Kidney epithelial cell (primary cell): ENCODE measurements around the gene RGL3. TPM values are rescaled to one million over a fixed set of nuclear protein-coding genes. Genes with fewer than 3 reads are reported as not detected.
"Not testable (repeated sequence)": the region's sequence is repeated elsewhere in the genome, so short reads cannot be mapped to it uniquely, and the experiment has no call there.

Source experiments
- DNase-seq: peaks from one replicate; pipeline ENCODE4 v3.0.0-alpha.2; 2010; ENCODE audit warnings: low read depth
- H3K27me3 ChIP-seq: 2 replicates; pipeline ENCODE4 v1.6.0; 2011; ENCODE audit warnings: low read length; ENCODE audit not compliant: control insufficient read depth, insufficient read depth
- H3K36me3 ChIP-seq: 2 replicates; pipeline ENCODE4 v1.5.1; 2011; ENCODE audit warnings: low read length; ENCODE audit not compliant: control insufficient read depth, insufficient read depth
- H3K4me3 ChIP-seq: 2 replicates; pipeline ENCODE4 v1.5.1; 2011; ENCODE audit warnings: low read depth, mild to moderate bottlenecking, control low read depth, low read length
- total RNA-seq: library from RNA; depleted of rRNA; stranded (reverse); fragments of >200 nt; gene quantifications from 2 replicates; pipeline ENCODE4 v1.2.3, GENCODE V29; 2015
- TF ChIP-seq, protein P1 (sequence below): IDR thresholded peaks from 2 replicates; pipeline ENCODE4 v1.5.1; 2011; ENCODE audit warnings: mild to moderate bottlenecking, moderate library complexity, low read length, control low read depth, inconsistent platforms; ENCODE audit not compliant: insufficient read depth, poor library complexity, severe bottlenecking

Gene RGL3
- total RNA-seq, 1 donor from 2014 or later = 10.2 TPM

DNA sequence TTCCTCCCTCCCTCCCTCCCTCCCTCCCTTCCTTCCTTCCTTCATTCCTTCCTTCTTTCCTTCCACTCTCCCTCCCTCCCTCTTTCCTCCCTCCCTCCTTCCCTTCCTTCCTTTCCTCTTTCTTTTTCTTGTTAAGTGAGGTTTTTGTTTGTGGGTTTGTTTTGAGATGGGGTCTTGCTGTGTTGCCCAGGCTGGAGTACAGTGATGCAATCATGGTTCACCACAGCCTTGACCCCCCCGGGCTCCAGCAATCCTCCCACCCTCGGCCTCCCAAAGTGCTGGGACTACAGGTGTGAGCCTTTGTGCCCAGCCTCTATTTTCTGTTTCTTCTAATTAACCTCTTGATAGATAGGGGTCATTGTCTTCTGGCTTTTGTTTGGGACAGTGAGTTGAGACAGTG, 42.3 kb upstream of the RGL3 start:
- DNase-seq = no peak
- H3K27me3 ChIP-seq = no peaks in the 10 kb centered on the region
- TF ChIP-seq, protein P1, sequence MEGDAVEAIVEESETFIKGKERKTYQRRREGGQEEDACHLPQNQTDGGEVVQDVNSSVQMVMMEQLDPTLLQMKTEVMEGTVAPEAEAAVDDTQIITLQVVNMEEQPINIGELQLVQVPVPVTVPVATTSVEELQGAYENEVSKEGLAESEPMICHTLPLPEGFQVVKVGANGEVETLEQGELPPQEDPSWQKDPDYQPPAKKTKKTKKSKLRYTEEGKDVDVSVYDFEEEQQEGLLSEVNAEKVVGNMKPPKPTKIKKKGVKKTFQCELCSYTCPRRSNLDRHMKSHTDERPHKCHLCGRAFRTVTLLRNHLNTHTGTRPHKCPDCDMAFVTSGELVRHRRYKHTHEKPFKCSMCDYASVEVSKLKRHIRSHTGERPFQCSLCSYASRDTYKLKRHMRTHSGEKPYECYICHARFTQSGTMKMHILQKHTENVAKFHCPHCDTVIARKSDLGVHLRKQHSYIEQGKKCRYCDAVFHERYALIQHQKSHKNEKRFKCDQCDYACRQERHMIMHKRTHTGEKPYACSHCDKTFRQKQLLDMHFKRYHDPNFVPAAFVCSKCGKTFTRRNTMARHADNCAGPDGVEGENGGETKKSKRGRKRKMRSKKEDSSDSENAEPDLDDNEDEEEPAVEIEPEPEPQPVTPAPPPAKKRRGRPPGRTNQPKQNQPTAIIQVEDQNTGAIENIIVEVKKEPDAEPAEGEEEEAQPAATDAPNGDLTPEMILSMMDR = no peak
- no peaks in the 10 kb centered on the region for H3K36me3 ChIP-seq
- no peak overlapping the region for H3K4me3 ChIP-seq

DNA sequence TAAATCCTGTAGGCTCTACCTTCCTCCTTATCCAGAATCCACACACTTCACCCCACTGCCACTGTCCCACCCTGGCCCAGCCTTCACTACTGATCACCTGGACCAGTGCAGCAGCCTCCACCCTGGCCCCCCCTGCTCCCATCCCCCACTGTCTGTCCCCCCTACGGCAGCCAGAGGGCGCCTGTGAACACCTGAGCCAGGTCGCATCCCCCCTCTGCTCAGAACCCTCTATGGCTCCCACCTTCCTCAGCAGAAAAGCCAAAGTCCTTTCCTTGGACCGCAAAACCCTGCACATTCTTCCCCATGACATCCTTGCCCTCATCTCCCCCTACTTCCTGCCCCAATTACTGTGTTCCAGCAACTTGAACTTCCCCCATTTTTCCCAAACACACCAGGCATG, 41.1 kb upstream of the RGL3 start:
- no peak overlapping the region for H3K4me3 ChIP-seq
- TF ChIP-seq, protein P1 = peak; percentile 46
- H3K27me3 ChIP-seq = no peaks in the 10 kb centered on the region
- H3K36me3 ChIP-seq = no peaks in the 10 kb centered on the region
- DNase-seq = no peak

DNA sequence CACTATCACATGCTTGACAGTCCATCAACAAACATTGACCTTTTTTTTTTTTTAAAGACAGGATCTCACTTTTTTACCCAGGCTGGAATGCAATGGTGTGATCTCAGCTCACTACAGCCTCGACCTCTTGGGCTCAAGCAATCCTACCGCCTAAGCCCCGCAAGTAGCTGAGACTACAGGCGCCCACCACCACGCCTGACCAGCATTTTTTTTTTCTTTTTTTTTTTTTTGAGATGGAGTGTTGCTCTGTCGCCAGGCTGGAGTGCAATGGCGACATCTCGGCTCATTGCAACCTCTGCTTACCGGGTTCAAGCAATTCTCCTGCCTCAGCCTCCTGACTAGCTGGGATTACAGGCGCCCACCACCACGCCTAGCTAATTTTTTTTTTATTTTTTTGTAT, 39.8 kb upstream of the RGL3 start:
- H3K27me3 ChIP-seq, H3K4me3 ChIP-seq, H3K36me3 ChIP-seq, DNase-seq: not testable (repeated sequence)

DNA sequence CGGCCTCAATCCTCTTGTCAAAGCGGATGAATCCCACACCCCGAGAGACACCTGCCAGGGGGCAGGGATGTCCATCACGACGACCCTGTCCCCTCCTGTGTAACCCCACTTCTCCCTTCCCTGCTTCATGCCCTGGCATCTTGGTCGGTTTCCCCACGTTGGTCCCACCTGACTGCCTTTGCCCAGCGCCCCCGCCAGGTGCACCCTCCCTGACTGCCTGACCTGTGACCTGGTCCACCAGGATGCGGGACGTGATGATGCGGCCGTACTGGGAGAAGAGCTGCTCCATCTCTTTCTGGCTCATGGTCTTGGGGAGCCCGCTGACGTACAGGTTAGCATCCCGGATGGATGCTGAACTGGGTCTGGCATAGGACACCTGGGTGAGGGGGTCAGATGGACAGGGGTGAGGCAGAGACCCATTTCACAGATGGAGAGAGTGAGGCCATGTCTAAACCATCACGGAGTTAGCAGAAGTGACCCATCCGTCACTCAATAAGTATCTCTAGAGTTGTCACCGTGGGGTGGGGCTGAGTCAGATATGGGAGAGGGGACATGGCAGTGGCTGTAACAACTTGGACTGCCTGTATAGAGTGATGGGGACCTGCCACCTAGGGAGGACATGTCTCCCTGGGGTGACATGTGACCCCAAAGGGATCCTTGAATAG, 39.3 kb upstream of the RGL3 start:
- TF ChIP-seq, protein P1 = no peak
- H3K27me3 ChIP-seq = no peaks in the 10 kb centered on the region
- no peak for DNase-seq
- H3K36me3 ChIP-seq = no peaks in the 10 kb centered on the region
- H3K4me3 ChIP-seq = no peak overlapping the region

DNA sequence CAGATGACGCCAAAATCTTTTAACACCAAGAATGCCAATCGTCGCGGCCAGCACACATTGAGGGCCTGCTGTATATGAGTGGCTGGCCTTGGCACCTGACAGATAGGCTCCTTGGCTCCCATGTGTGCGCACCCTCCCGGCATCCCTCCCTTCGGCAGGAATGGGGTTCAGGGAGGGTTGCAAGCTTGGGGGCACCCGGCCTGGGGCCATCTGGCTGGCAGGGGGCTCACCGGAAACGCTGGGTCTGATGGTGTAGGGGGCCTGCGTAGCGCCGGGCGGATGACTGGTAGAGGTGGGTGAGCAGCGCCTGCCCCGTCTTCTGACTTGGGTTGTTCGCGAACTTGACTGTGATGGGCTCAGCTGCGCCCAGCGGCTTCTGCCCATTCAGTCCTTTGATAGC, 38.7 kb upstream of the RGL3 start:
- peaks cover 2% of the 10 kb centered on the region for H3K27me3 ChIP-seq
- H3K4me3 ChIP-seq = no peak overlapping the region
- no peaks in the 10 kb centered on the region for H3K36me3 ChIP-seq
- DNase-seq = no peak
- TF ChIP-seq, protein P1 = no peak

DNA sequence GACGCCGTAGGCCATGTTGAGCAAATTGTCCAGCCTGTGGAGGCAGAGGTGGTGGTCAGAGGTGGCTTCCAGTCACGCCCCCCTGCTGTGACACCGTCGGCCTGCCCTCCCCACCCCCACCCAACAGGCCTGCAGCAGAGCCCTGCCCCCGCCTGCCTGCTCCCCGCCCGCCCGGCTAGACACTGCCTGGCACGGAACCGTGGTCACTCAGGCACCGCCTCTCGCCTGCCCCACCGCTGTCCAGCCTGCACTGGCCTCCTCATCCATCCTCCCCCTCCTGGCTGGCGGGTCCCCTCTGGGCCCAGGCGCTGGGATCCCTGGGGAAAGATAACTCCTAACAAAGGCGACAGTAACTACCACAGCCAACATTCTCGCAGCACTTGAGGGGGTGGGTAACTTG, 38.0 kb upstream of the RGL3 start:
- Histone ChIP-seq H3K36me3 (no peaks in the 10 kb centered on the region), H3K27me3 (peaks cover 3% of the 10 kb centered on the region), H3K4me3 (no peak overlapping the region)
- no peak for DNase-seq
- TF ChIP-seq, protein P1 = no peak
